ENCODE measurements around the gene TBCEL.

GRCh38 chr11:121054266-121054665, 30.4 kb downstream of the TBCEL start:
- TF ChIP-seq CTCF (IDR thresholded peaks at IDR 0.05): no peak
- TF ChIP-seq POLR2A (IDR thresholded peaks at IDR 0.05): no peak
